SK-N-SH (cell line): ENCODE measurements around the gene ATN1. TPM values are rescaled to one million over a fixed set of nuclear protein-coding genes. Genes with fewer than 3 reads are reported as not detected.

Experiments used
- CTCF ChIA-PET: fragments of 300-600, 350-600 bp; formaldehyde crosslinking; extraction: SDS; loops from one replicate; lab custom pipeline; 2021; lab: Yijun Ruan, JAX
- POLR2A ChIA-PET: fragments of 350-600 bp; sonication (Branson Sonifier 250); formaldehyde crosslinking; extraction: SDS; loops from one replicate; lab custom pipeline; 2020; ENCODE audit warnings: antibody characterized with exemption, inconsistent platforms; lab: Yijun Ruan, JAX
- DNase-seq: peaks from one replicate; pipeline ENCODE4 v3.0.0; 2012
- H2AFZ ChIP-seq: fragments of 200-600 bp; sonication (generic); 2 replicates; pipeline ENCODE4 v1.8.1; 2016; ENCODE audit warnings: antibody characterized with exemption, mild to moderate bottlenecking, low read depth
- H3F3A ChIP-seq: fragments of 200-600 bp; sonication (generic); replicated peaks from 2 replicates; pipeline ENCODE3; 2016; ENCODE audit warnings: antibody characterized with exemption, mild to moderate bottlenecking; ENCODE audit not compliant: insufficient read depth
- H3K27ac ChIP-seq, 2 experiments: fragments of 200-500 bp in 1 of 2; fragments of 200-600 bp in 1 of 2; sonication (Bioruptor generic) in 1 of 2; sonication (generic), shearing (Covaris generic) in 1 of 2; 2 replicates each; pipeline versions ENCODE4 v1.5.1 to v1.6.1; 2014 to 2016; ENCODE audit warnings: low read depth in 2 of 2, inconsistent platforms in 1 of 2, low read length in 1 of 2, mild to moderate bottlenecking in 1 of 2, mixed read lengths in 1 of 2
- H3K27me3 ChIP-seq: fragments of 200-600 bp; sonication (generic), shearing (Covaris generic); 2 replicates; pipeline ENCODE4 v1.6.1; 2016; ENCODE audit warnings: mixed run types; ENCODE audit not compliant: insufficient read depth
- H3K36me3 ChIP-seq, 2 experiments: fragments of 200-500 bp in 1 of 2; fragments of 200-600 bp in 1 of 2; sonication (Bioruptor generic) in 1 of 2; sonication (generic) in 1 of 2; replicated peaks in 1 of 2; 2 replicates each; pipeline versions ENCODE3 to v1.5.1; 2014 to 2016; ENCODE audit warnings: low read length in 1 of 2, mild to moderate bottlenecking in 1 of 2; ENCODE audit not compliant: insufficient read depth in 2 of 2, control insufficient read depth in 1 of 2
- H3K4me1 ChIP-seq, 2 experiments: fragments of 200-500 bp in 1 of 2; fragments of 200-600 bp in 1 of 2; sonication (Bioruptor generic) in 1 of 2; sonication (generic), shearing (Covaris generic) in 1 of 2; 2 replicates each; pipeline versions ENCODE4 v1.5.1 to v1.6.1; 2014 to 2016; ENCODE audit warnings: low read depth in 1 of 2, low read length in 1 of 2, mixed run types in 1 of 2; ENCODE audit not compliant: insufficient read depth in 2 of 2, control insufficient read depth in 1 of 2
- H3K4me2 ChIP-seq: fragments of 200-600 bp; sonication (generic), shearing (Covaris generic); 2 replicates; pipeline ENCODE4 v1.6.1; 2017; ENCODE audit warnings: mixed run types
- H3K4me3 ChIP-seq, 2 experiments: fragments of 200-500 bp in 1 of 2; fragments of 200-600 bp in 1 of 2; sonication (Bioruptor generic) in 1 of 2; sonication (generic), shearing (Covaris generic) in 1 of 2; 2 replicates each; pipeline versions ENCODE4 v1.5.1 to v1.8.1; 2014 to 2016; ENCODE audit warnings: low read depth in 2 of 2, inconsistent platforms in 1 of 2, low read length in 1 of 2, mild to moderate bottlenecking in 1 of 2, mixed read lengths in 1 of 2, moderate library complexity in 1 of 2
- H3K79me2 ChIP-seq: fragments of 200-600 bp; sonication (generic); 2 replicates; pipeline ENCODE4 v1.8.1; 2017; ENCODE audit warnings: mild to moderate bottlenecking; ENCODE audit not compliant: insufficient read depth
- H3K9ac ChIP-seq: fragments of 200-600 bp; sonication (generic); 2 replicates; pipeline ENCODE4 v1.6.1; 2017; ENCODE audit warnings: mixed run types
- H3K9me2 ChIP-seq: fragments of 200-600 bp; sonication (generic); 2 replicates; pipeline ENCODE4 v1.6.1; 2017; ENCODE audit warnings: mixed run types
- H3K9me3 ChIP-seq: fragments of 200-600 bp; sonication (generic); 2 replicates; pipeline ENCODE4 v1.6.1; 2017; ENCODE audit warnings: mixed run types, mild to moderate bottlenecking, moderate library complexity
- H4K20me1 ChIP-seq: fragments of 200-600 bp; sonication (generic); 2 replicates; pipeline ENCODE4 v1.6.1; 2017; ENCODE audit warnings: mild to moderate bottlenecking, mixed run types; ENCODE audit not compliant: insufficient read depth
- CHD2 ChIP-seq: fragments of 150-350 bp; IDR thresholded peaks from 2 replicates; pipeline ENCODE4 v1.6.1; 2018; ENCODE audit warnings: low read length; ENCODE audit not compliant: partially characterized antibody
- EP300 ChIP-seq, 2 experiments: IDR thresholded peaks; 2 replicates each; pipeline versions ENCODE4 v1.4.0 to v1.6.1; 2012; ENCODE audit warnings: borderline replicate concordance in 1 of 2, low read depth in 1 of 2, low read length in 1 of 2
- GABPA ChIP-seq: IDR thresholded peaks from 2 replicates; pipeline ENCODE4 v1.4.0; 2012; ENCODE audit warnings: low read depth, mild to moderate bottlenecking
- GATA2 ChIP-seq: sonication (generic); formaldehyde crosslinking; IDR thresholded peaks from 2 replicates; pipeline ENCODE4 v1.5.0; 2020; ENCODE audit warnings: mild to moderate bottlenecking, missing genetic modification reagents
- MEF2A ChIP-seq: IDR thresholded peaks from 2 replicates; pipeline ENCODE4 v1.4.0; 2012; ENCODE audit warnings: low read depth, borderline replicate concordance
- MXI1 ChIP-seq: IDR thresholded peaks from 2 replicates; pipeline ENCODE4 v1.6.1; 2012; ENCODE audit warnings: mild to moderate bottlenecking, low read depth, low read length, improper control_type of control experiment
- RCOR1 ChIP-seq: fragments of 150-350 bp; IDR thresholded peaks from 2 replicates; pipeline ENCODE4 v1.6.1; 2017; ENCODE audit warnings: antibody characterized with exemption, low read length
- SIN3A ChIP-seq: IDR thresholded peaks from 2 replicates; pipeline ENCODE4 v1.6.1; 2012; ENCODE audit warnings: low read depth, mild to moderate bottlenecking, low read length, moderate library complexity, borderline replicate concordance
- YY1 ChIP-seq: IDR thresholded peaks from 2 replicates; pipeline ENCODE4 v1.4.0; 2012; ENCODE audit warnings: low read depth, mild to moderate bottlenecking
- WGBS: methylation state at CpG from one replicate; pipeline ENCODE4 v1.1.6; 2017; ENCODE audit warnings: low lambda C conversion rate; 5-methylcytosine and 5-hydroxymethylcytosine counted together
- polyA plus RNA-seq, 3 experiments: library from polyadenylated mRNA; depleted of rRNA; stranded (reverse); fragments of >200 nt; gene quantifications; 2 replicates each; pipeline ENCODE4 v1.2.3, GENCODE V29; 2012
- TF ChIP-seq, protein P1 (sequence below): fragments of 200-600 bp; sonication (generic); IDR thresholded peaks from 2 replicates; pipeline ENCODE4 v1.6.1; 2017; ENCODE audit warnings: antibody characterized with exemption, mild to moderate bottlenecking, moderate library complexity
- TF ChIP-seq, protein P2 (sequence below): IDR thresholded peaks from 2 replicates; pipeline ENCODE4 v1.4.0; 2012; ENCODE audit warnings: low read depth
- TF ChIP-seq, protein P3 (sequence below): IDR thresholded peaks from 2 replicates; pipeline ENCODE4 v1.4.0; 2012; ENCODE audit warnings: low read depth, borderline replicate concordance

ATN1 gene
- polyA plus RNA-seq, 1 of the 3 experiments (the other 2 are of a cell fraction), result 29.3 TPM

DNA sequence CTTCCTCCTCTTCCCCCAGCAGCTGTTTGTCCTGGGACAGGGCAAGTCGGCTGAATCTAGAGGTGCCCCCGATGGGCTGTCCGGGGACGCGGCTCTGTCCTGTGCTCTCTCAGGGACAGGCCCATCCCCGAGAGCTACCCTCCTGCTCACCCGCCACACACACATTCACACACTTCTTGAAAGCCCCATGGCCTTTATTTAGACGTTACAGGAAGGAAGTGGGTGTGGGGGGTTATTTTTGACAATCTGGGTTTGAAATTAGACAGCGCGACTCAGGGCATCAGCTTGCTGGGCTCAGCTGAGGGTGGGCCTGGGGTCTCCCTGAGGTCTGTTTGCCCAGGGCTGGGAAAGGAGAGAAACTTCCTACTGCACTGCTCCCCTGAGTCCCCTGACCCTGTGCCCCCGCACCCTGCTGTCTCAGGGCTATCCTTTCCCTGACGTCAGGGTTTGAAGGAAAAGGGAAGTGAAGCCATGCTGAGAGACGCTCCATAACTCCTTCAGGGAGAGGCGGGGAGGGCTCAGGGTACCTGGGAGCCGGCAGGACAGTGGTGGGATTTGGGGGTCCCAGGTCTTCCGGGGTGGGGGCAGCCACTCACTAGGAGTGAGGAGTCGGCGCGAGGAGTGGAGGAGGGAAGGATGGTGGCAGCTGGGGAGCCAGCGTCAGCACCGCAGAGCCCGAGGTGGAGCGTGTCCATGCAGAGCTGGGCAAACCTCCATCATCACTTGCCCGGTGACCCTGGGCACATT is 31.5 kb downstream of the ATN1 start (continued):
- TF ChIP-seq, protein P1, sequence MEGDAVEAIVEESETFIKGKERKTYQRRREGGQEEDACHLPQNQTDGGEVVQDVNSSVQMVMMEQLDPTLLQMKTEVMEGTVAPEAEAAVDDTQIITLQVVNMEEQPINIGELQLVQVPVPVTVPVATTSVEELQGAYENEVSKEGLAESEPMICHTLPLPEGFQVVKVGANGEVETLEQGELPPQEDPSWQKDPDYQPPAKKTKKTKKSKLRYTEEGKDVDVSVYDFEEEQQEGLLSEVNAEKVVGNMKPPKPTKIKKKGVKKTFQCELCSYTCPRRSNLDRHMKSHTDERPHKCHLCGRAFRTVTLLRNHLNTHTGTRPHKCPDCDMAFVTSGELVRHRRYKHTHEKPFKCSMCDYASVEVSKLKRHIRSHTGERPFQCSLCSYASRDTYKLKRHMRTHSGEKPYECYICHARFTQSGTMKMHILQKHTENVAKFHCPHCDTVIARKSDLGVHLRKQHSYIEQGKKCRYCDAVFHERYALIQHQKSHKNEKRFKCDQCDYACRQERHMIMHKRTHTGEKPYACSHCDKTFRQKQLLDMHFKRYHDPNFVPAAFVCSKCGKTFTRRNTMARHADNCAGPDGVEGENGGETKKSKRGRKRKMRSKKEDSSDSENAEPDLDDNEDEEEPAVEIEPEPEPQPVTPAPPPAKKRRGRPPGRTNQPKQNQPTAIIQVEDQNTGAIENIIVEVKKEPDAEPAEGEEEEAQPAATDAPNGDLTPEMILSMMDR, result no peak
- TF ChIP-seq, protein P2, sequence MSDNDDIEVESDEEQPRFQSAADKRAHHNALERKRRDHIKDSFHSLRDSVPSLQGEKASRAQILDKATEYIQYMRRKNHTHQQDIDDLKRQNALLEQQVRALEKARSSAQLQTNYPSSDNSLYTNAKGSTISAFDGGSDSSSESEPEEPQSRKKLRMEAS, result no peak
- TF ChIP-seq MEF2A (no peak), RCOR1 (no peak), YY1 (no peak), GATA2 (CRISPR knock-in tag) (no peak)
- TF ChIP-seq, protein P3, sequence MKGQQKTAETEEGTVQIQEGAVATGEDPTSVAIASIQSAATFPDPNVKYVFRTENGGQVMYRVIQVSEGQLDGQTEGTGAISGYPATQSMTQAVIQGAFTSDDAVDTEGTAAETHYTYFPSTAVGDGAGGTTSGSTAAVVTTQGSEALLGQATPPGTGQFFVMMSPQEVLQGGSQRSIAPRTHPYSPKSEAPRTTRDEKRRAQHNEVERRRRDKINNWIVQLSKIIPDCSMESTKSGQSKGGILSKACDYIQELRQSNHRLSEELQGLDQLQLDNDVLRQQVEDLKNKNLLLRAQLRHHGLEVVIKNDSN, result no peak

DNA sequence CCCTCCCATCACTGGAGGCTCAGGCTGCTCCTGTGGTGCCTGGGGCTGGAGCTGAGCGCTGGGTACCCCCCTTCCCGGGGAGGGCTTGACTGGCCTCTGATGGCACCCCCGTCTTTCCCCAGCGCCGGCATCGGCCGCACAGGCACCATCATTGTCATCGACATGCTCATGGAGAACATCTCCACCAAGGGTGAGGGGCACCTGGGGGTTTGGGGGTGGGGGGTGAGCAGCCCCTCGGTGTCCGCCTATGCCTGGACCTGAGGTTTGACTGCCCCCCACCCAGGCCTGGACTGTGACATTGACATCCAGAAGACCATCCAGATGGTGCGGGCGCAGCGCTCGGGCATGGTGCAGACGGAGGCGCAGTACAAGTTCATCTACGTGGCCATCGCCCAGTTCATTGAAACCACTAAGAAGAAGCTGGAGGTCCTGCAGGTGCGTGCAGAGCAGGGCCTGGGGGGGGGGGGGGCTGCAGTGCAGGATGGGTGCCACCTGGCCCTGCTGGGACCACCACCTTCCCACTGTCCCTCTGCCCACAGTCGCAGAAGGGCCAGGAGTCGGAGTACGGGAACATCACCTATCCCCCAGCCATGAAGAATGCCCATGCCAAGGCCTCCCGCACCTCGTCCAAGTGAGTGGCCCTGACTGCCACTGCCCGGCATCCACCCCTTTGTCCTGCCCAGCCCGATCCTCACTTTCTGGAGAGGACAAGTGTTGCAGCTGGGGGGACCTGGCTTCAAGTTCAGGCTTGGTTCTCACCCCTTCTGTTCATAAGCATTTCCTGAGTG is 32.2 kb downstream of the ATN1 start:
- Histone ChIP-seq H3K9ac (no peak overlapping the region), H3K4me1 (peaks cover 0 to 8% of the 10 kb centered on the region in 2 experiments; a peak in 2 of 4 replicates), H3K27me3 (no peaks in the 10 kb centered on the region), H3K27ac (no peak overlapping the region), H3K9me2 (no peaks in the 10 kb centered on the region), H3K36me3 (peaks cover 0 to 9% of the 10 kb centered on the region in 2 experiments), H3K79me2 (no peaks in the 10 kb centered on the region), H4K20me1 (no peaks in the 10 kb centered on the region), H3F3A (peaks cover 9% of the 10 kb centered on the region), H3K9me3 (no peaks in the 10 kb centered on the region), H2AFZ (no peak overlapping the region), H3K4me3 (no peak overlapping the region), H3K4me2 (no peak overlapping the region)
- ChIA-PET POLR2A (interaction anchor here (0.7 to 6.8 kb wide), 3 partner anchors 15 to 35 kb away, joined by 3 to 62 read pairs (median 3); partner anchors contain the start of genes C12orf57 and RNU7-1), CTCF (interaction anchor here (0.7 to 8.0 kb wide), 4 partner anchors 15 to 153 kb away, joined by 3 to 114 read pairs (median 33); partner anchors contain the start of genes C12orf57 and RNU7-1)
- 70% methylated on average over 12 of the region's 26 CpGs for WGBS
- TF ChIP-seq GABPA (no peak), CHD2 (no peak), MXI1 (no peak), EP300 (IDR thresholded peaks at IDR 0.05; ENCODE audit: borderline replicate concordance in 1 of 2, low read depth in 1 of 2, low read length in 1 of 2) (no peak), SIN3A (no peak), GATA2 (CRISPR knock-in tag) (no peak)
- DNase-seq, result no peak
